Testis (tissue), 2 donors: Measurements from ENCODE around the gene CCSER2.

Source experiments
- CTCF ChIP-seq, 3 experiments: fragments of 450-650 bp in 2 of 3; fragments of 200-600 bp in 1 of 3; sonication (generic) in 1 of 3; IDR thresholded peaks; one replicate each; pipeline ENCODE4 v1.5.1; 2016 to 2019; ENCODE audit warnings: antibody characterized with exemption in 3 of 3, mild to moderate bottlenecking in 2 of 3, moderate library complexity in 1 of 3
- POLR2A ChIP-seq: fragments of 450-650 bp; IDR thresholded peaks from one replicate; pipeline ENCODE4 v1.6.1; 2017; ENCODE audit warnings: antibody characterized with exemption, mild to moderate bottlenecking, moderate library complexity

GRCh38 chr10:84341538-84341856 is 13.1 kb downstream of the CCSER2 start:
- TF ChIP-seq CTCF (IDR thresholded peaks at IDR 0.05) (no peak), POLR2A (no peak)
